HepG2 (cell line): ENCODE measurements around the gene VMO1. TPM values are rescaled to one million over a fixed set of nuclear protein-coding genes. Genes with fewer than 3 reads are reported as not detected.
A peak's percentile ranks its signal among the peaks of the same experiment; 100 is the strongest.

Experiments
- AKAP8 ChIP-seq: sonication (generic); formaldehyde crosslinking; IDR thresholded peaks from 2 replicates; pipeline ENCODE4 v1.5.1; 2020; ENCODE audit warnings: mild to moderate bottlenecking, missing genetic modification reagents
- GABPB1 ChIP-seq: IDR thresholded peaks from 2 replicates; pipeline ENCODE4 v1.6.1; 2016; ENCODE audit warnings: mild to moderate bottlenecking, missing genetic modification reagents, moderate library complexity, missing compliant biosample characterization
- HES4 ChIP-seq: sonication (generic); formaldehyde crosslinking; IDR thresholded peaks from 2 replicates; pipeline ENCODE4 v1.9.0; 2021; ENCODE audit warnings: mild to moderate bottlenecking, missing genetic modification reagents, borderline replicate concordance
- MBD4 ChIP-seq: IDR thresholded peaks from 2 replicates; pipeline ENCODE4 v1.6.1; 2012; ENCODE audit warnings: low read length, inconsistent platforms, borderline replicate concordance
- NKX3-1 ChIP-seq: sonication (generic); formaldehyde crosslinking; IDR thresholded peaks from 2 replicates; pipeline ENCODE4 v1.5.0; 2020; ENCODE audit warnings: missing genetic modification reagents
- SALL2 ChIP-seq: sonication (generic); formaldehyde crosslinking; IDR thresholded peaks from 2 replicates; pipeline ENCODE4 v1.8.1; 2023; ENCODE audit warnings: mild to moderate bottlenecking, missing genetic modification reagents, inconsistent platforms
- ZBTB21 ChIP-seq: sonication (generic); formaldehyde crosslinking; IDR thresholded peaks from 2 replicates; pipeline ENCODE4 v1.4.0; 2020; ENCODE audit warnings: missing genetic modification reagents
- ZNF143 ChIP-seq: sonication (generic); formaldehyde crosslinking; IDR thresholded peaks from 2 replicates; pipeline ENCODE4 v1.4.0; 2020; ENCODE audit warnings: missing genetic modification reagents
- ZNF468 ChIP-seq: sonication (generic); formaldehyde crosslinking; IDR thresholded peaks from 2 replicates; pipeline ENCODE4 v1.8.0; 2022; ENCODE audit warnings: mild to moderate bottlenecking, moderate library complexity, missing genetic modification reagents
- ZNF782 ChIP-seq: sonication (generic); formaldehyde crosslinking; IDR thresholded peaks from 2 replicates; pipeline ENCODE4 v1.4.0; 2020; ENCODE audit warnings: missing genetic modification reagents, mild to moderate bottlenecking, borderline replicate concordance
- polyA plus RNA-seq, 8 experiments: library from polyadenylated mRNA; depleted of rRNA in 3 of 8; stranded (reverse) in 7 of 8; unstranded in 1 of 8; fragments of >200 nt; fragmentation: Illumina TruSeq in 4 of 8; extraction: Trizol in 4 of 8; gene quantifications; 2 replicates each; pipeline versions ENCODE4 v1.2.1 to v1.2.3, GENCODE V29; 2011 to 2016; ENCODE audit warnings: low read depth in 4 of 8, missing spikeins in 1 of 8, mixed read lengths in 1 of 8; ENCODE audit not compliant: insufficient read depth in 1 of 8
- total RNA-seq, 5 experiments: library from RNA; depleted of rRNA; stranded (reverse); fragments of >200 nt; fragmentation: Illumina TruSeq; extraction: Trizol; gene quantifications; 2 replicates each; pipeline ENCODE4 v1.2.3, GENCODE V29; 2016; ENCODE audit warnings: low read depth in 1 of 5
- TF ChIP-seq, protein P1 (sequence below): sonication (generic); formaldehyde crosslinking; IDR thresholded peaks from 2 replicates; pipeline ENCODE4 v1.5.0; 2020; ENCODE audit warnings: mild to moderate bottlenecking, missing genetic modification reagents, borderline replicate concordance
- TF ChIP-seq, protein P2 (sequence below): sonication (generic); formaldehyde crosslinking; IDR thresholded peaks from 2 replicates; pipeline ENCODE4 v1.9.0; 2021; ENCODE audit warnings: missing genetic modification reagents, borderline replicate concordance
- TF ChIP-seq, protein P3 (sequence below), 2 experiments: sonication (generic) in 1 of 2; formaldehyde crosslinking in 1 of 2; IDR thresholded peaks; 2 replicates each; pipeline versions ENCODE4 v1.4.0 to v1.6.1; 2018 to 2020; ENCODE audit warnings: missing genetic modification reagents in 2 of 2, borderline replicate concordance in 1 of 2, low read depth in 1 of 2, mild to moderate bottlenecking in 1 of 2, missing biosample characterization in 1 of 2
- TF ChIP-seq, protein P4 (sequence below): sonication (generic); formaldehyde crosslinking; IDR thresholded peaks from 2 replicates; pipeline ENCODE4 v1.9.0; 2021; ENCODE audit warnings: missing genetic modification reagents, mild to moderate bottlenecking, borderline replicate concordance
- TF ChIP-seq, protein P5 (sequence below): sonication (generic); formaldehyde crosslinking; IDR thresholded peaks from 2 replicates; pipeline ENCODE4 v1.4.0; 2020; ENCODE audit warnings: mild to moderate bottlenecking, low read depth, missing genetic modification reagents

Gene VMO1
- total and polyA plus RNA-seq, 2 of the 13 experiments (the other 11 are each of a cell fraction or from before 2014, with no cell fraction given), result not detected

DNA sequence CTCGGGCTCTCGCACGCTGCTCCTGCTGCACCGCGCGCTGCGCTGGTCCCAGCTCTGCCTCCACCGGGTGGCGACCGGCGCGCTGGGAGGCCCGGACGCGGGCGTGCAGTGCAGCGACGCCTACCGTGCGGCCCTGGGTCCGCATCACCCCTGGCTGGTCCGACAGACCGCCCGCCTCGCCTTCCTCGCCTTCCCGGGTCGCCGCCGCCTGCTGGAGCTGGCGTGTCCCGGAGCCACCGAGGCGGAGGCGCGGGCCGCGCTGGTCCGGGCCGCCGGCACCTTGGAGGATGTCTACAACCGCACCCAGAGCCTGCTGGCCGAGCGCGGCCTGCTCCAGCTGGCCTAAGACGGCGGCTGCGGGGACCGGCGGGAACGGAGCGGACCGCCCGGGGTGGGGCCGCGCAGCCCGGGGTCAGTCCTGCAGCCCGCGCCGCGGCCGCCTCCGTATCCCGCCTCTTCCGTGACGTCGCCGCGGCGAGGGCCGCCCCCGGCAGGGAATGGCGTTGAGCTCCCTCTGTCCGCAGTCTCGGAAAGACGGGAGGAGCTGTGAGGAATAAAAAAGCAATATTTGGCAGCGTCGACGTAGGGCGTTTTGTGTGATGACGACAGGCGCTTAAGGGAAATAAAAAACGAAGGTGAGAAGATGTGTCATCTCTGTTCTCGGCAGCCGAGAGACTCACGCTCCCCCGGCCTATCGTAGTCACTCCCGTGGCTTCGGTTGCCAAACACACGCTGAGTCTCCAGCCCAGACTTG is 4.0 kb upstream of the VMO1 start (continued):
- TF ChIP-seq, protein P1, sequence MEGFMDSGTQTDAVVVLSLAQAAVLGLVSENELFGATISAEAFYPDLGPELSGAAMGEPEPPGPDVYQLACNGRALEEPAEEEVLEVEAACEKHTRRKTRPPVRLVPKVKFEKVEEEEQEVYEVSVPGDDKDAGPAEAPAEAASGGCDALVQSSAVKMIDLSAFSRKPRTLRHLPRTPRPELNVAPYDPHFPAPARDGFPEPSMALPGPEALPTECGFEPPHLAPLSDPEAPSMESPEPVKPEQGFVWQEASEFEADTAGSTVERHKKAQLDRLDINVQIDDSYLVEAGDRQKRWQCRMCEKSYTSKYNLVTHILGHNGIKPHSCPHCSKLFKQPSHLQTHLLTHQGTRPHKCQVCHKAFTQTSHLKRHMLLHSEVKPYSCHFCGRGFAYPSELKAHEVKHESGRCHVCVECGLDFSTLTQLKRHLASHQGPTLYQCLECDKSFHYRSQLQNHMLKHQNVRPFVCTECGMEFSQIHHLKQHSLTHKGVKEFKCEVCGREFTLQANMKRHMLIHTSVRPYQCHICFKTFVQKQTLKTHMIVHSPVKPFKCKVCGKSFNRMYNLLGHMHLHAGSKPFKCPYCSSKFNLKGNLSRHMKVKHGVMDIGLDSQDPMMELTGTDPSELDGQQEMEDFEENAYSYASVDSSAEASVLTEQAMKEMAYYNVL (CRISPR knock-in tag), result no peak
- TF ChIP-seq MBD4 (no peak), ZNF782 (CRISPR knock-in tag) (0 out of 2 replicates have a peak, but pooled peaks have one; percentile 36), ZNF143 (peak; percentile 46), AKAP8 (CRISPR knock-in tag) (no peak), ZBTB21 (CRISPR knock-in tag) (peak; percentile 78), GABPB1 (CRISPR knock-in tag) (peak; percentile 88), SALL2 (CRISPR knock-in tag) (peak; percentile 89), NKX3-1 (CRISPR knock-in tag) (0 out of 2 replicates have a peak, but pooled peaks have one; percentile 49), HES4 (CRISPR knock-in tag) (peak; percentile 91; the same call in 1 of the 2 replicates), ZNF468 (CRISPR knock-in tag) (peak; percentile 61; the same call in 1 of the 2 replicates)
- TF ChIP-seq, protein P2, sequence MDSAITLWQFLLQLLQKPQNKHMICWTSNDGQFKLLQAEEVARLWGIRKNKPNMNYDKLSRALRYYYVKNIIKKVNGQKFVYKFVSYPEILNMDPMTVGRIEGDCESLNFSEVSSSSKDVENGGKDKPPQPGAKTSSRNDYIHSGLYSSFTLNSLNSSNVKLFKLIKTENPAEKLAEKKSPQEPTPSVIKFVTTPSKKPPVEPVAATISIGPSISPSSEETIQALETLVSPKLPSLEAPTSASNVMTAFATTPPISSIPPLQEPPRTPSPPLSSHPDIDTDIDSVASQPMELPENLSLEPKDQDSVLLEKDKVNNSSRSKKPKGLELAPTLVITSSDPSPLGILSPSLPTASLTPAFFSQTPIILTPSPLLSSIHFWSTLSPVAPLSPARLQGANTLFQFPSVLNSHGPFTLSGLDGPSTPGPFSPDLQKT, result 0 out of 2 replicates have a peak, but pooled peaks have one; percentile 42
- TF ChIP-seq, protein P3, sequence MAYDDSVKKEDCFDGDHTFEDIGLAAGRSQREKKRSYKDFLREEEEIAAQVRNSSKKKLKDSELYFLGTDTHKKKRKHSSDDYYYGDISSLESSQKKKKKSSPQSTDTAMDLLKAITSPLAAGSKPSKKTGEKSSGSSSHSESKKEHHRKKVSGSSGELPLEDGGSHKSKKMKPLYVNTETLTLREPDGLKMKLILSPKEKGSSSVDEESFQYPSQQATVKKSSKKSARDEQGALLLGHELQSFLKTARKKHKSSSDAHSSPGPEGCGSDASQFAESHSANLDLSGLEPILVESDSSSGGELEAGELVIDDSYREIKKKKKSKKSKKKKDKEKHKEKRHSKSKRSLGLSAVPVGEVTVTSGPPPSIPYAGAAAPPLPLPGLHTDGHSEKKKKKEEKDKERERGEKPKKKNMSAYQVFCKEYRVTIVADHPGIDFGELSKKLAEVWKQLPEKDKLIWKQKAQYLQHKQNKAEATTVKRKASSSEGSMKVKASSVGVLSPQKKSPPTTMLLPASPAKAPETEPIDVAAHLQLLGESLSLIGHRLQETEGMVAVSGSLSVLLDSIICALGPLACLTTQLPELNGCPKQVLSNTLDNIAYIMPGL (CRISPR knock-in tag; IDR thresholded peaks at IDR 0.05; ENCODE audit: borderline replicate concordance in 1 of 2, low read depth in 1 of 2), result peak; percentile 95 to 98
- TF ChIP-seq, protein P4, sequence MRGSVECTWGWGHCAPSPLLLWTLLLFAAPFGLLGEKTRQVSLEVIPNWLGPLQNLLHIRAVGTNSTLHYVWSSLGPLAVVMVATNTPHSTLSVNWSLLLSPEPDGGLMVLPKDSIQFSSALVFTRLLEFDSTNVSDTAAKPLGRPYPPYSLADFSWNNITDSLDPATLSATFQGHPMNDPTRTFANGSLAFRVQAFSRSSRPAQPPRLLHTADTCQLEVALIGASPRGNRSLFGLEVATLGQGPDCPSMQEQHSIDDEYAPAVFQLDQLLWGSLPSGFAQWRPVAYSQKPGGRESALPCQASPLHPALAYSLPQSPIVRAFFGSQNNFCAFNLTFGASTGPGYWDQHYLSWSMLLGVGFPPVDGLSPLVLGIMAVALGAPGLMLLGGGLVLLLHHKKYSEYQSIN (CRISPR knock-in tag), result 0 out of 2 replicates have a peak, but pooled peaks have one; percentile 36
- TF ChIP-seq, protein P5, sequence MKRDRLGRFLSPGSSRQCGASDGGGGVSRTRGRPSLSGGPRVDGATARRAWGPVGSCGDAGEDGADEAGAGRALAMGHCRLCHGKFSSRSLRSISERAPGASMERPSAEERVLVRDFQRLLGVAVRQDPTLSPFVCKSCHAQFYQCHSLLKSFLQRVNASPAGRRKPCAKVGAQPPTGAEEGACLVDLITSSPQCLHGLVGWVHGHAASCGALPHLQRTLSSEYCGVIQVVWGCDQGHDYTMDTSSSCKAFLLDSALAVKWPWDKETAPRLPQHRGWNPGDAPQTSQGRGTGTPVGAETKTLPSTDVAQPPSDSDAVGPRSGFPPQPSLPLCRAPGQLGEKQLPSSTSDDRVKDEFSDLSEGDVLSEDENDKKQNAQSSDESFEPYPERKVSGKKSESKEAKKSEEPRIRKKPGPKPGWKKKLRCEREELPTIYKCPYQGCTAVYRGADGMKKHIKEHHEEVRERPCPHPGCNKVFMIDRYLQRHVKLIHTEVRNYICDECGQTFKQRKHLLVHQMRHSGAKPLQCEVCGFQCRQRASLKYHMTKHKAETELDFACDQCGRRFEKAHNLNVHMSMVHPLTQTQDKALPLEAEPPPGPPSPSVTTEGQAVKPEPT (CRISPR knock-in tag), result 0 out of 2 replicates have a peak, but pooled peaks have one; percentile 39
